CD4-positive, alpha-beta T cell treated with Interleukin-21 for 1 hour (primary cell): Measurements from ENCODE around the gene FAM24B.

Experiments
- DNase-seq: peaks from one replicate; pipeline ENCODE4 v3.0.0-alpha.2; 2020

Gene FAM24B

GRCh38 chr10:122822973-122823690, 56.2 kb downstream of the FAM24B start:
- DNase-seq = no peak

GRCh38 chr10:122821808-122822207, 57.6 kb downstream of the FAM24B start:
- no peak for DNase-seq

GRCh38 chr10:122815458-122815857, 63.9 kb downstream of the FAM24B start:
- DNase-seq = no peak

GRCh38 chr10:122814493-122814892, 64.9 kb downstream of the FAM24B start:
- DNase-seq = no peak

GRCh38 chr10:122812751-122813150, 66.6 kb downstream of the FAM24B start:
- DNase-seq = no peak

GRCh38 chr10:122802282-122802681, 77.1 kb downstream of the FAM24B start:
- no peak for DNase-seq
